CD4-positive, alpha-beta memory T cell (primary cell): ENCODE results near the gene OGN. TPM values are rescaled to one million over a fixed set of nuclear protein-coding genes. Genes with fewer than 3 reads are reported as not detected.

ENCODE experiments used
- CTCF ChIA-PET: fragments of 350-600 bp; sonication (Branson Sonifier 250); formaldehyde crosslinking; loops from one replicate; lab custom pipeline; 2021; ENCODE audit warnings: inconsistent platforms; ENCODE audit not compliant: partially characterized antibody; lab: Charles Lee
- POLR2A ChIA-PET: fragments of 350-600 bp; sonication (Branson Sonifier 250); formaldehyde crosslinking; loops from one replicate; lab custom pipeline; 2021; ENCODE audit not compliant: partially characterized antibody; lab: Charles Lee
- DNase-seq, 5 donors: peaks; one replicate each; pipeline versions ENCODE4 v3.0.0 to v3.0.0-alpha.2; 2020 to 2022; ENCODE audit warnings: mixed read lengths in 1 of 5
- H3K27ac ChIP-seq: one replicate; pipeline ENCODE4 v1.7.0; 2013; ENCODE audit warnings: low read depth, low read length
- H3K27me3 ChIP-seq: 2 replicates; pipeline ENCODE4 v1.7.0; 2013; ENCODE audit warnings: mild to moderate bottlenecking, low read length, moderate library complexity; ENCODE audit not compliant: insufficient read depth
- H3K36me3 ChIP-seq: 2 replicates; pipeline ENCODE4 v1.7.0; 2013; ENCODE audit warnings: mild to moderate bottlenecking, low read length, moderate library complexity; ENCODE audit not compliant: insufficient read depth
- H3K4me1 ChIP-seq: 2 replicates; pipeline ENCODE4 v1.7.0; 2013; ENCODE audit warnings: mild to moderate bottlenecking, low read length, moderate library complexity; ENCODE audit not compliant: insufficient read depth
- H3K4me3 ChIP-seq, 2 donors: one replicate each; pipeline ENCODE4 v1.7.0; 2013; ENCODE audit warnings: low read length in 2 of 2, mild to moderate bottlenecking in 1 of 2
- H3K9me3 ChIP-seq, 2 donors: one replicate each; pipeline ENCODE4 v1.7.0; 2013; ENCODE audit warnings: low read length in 2 of 2, control low read depth in 1 of 2; ENCODE audit not compliant: control insufficient read depth in 1 of 2
- H3K27ac Mint-ChIP-seq, 7 donors: one replicate each; pipeline ENCODE4 v1.8.0; 2020 to 2021; ENCODE audit warnings: mixed read lengths in 7 of 7, mild to moderate bottlenecking in 6 of 7, inconsistent platforms in 3 of 7, moderate library complexity in 3 of 7
- H3K27me3 Mint-ChIP-seq, 2 donors: one replicate each; pipeline ENCODE4 v1.8.0; 2020 to 2021; ENCODE audit warnings: mixed read lengths in 2 of 2
- H3K36me3 Mint-ChIP-seq, 2 donors: one replicate each; pipeline ENCODE4 v1.8.0; 2020 to 2021; ENCODE audit warnings: mixed read lengths in 2 of 2, inconsistent platforms in 1 of 2, mild to moderate bottlenecking in 1 of 2
- H3K4me1 Mint-ChIP-seq, 4 donors: one replicate each; pipeline ENCODE4 v1.8.0; 2020 to 2021; ENCODE audit warnings: mixed read lengths in 4 of 4, mild to moderate bottlenecking in 1 of 4
- H3K4me3 Mint-ChIP-seq, 8 donors: one replicate each; pipeline ENCODE4 v1.8.0; 2020 to 2021; ENCODE audit warnings: mixed read lengths in 8 of 8, mild to moderate bottlenecking in 7 of 8, moderate library complexity in 6 of 8, inconsistent platforms in 3 of 8
- H3K9me3 Mint-ChIP-seq, 8 donors: one replicate each; pipeline ENCODE4 v1.8.0; 2020 to 2021; ENCODE audit warnings: mixed read lengths in 8 of 8, mild to moderate bottlenecking in 5 of 8, inconsistent platforms in 3 of 8, moderate library complexity in 1 of 8
- intact Hi-C: fragments of 100-400 bp; cut with micrococcal nuclease; formaldehyde crosslinking; loops from one replicate; pipeline ENCODE4 v1.15.1; 2023
- polyA plus RNA-seq, 2 donors: library from polyadenylated mRNA; unstranded; fragments of 300-500 nt; fragmentation: Illumina TruSeq; gene quantifications; one replicate each; pipeline ENCODE4 v1.2.3, GENCODE V29; 2021
- total RNA-seq, 2 experiments: library from RNA; stranded (reverse); gene quantifications; one replicate each; pipeline ENCODE4 v1.2.3, GENCODE V29; 2021

OGN gene
- total and polyA plus RNA-seq, 4 experiments from 2014 or later, result 0.24 TPM; not detected in 3

- H3K27me3 ChIP-seq, result no peaks in the 10 kb centered on the region
- Mint-ChIP-seq H3K36me3 (no peaks in the 10 kb centered on the region), H3K4me1 (peaks cover 0 to 1% (median 0%) of the 10 kb centered on the region in 4 donors), H3K27ac (no peak overlapping the region), H3K9me3 (no peaks in the 10 kb centered on the region), H3K27me3 (no peaks in the 10 kb centered on the region), H3K4me3 (no peak overlapping the region)
- no peaks in the 10 kb centered on the region for H3K36me3 ChIP-seq
- DNase-seq, result no peak
- no peak overlapping the region for H3K27ac ChIP-seq
- no peaks in the 10 kb centered on the region for H3K9me3 ChIP-seq
- POLR2A ChIA-PET, result no interaction called here
- CTCF ChIA-PET, result no interaction called here
- no peaks in the 10 kb centered on the region for H3K4me1 ChIP-seq
- no peak overlapping the region for H3K4me3 ChIP-seq
- intact Hi-C loops, result no loop called here
These were observed 18.4 kb downstream of the OGN start for GRCh38 chr9:92385953-92386352.

GRCh38 chr9:92385477-92385876 is 18.9 kb downstream of the OGN start:
- Histone ChIP-seq H3K27ac (no peak overlapping the region), H3K36me3 (no peaks in the 10 kb centered on the region), H3K4me1 (no peaks in the 10 kb centered on the region), H3K4me3 (no peak overlapping the region), H3K27me3 (no peaks in the 10 kb centered on the region), H3K9me3 (no peaks in the 10 kb centered on the region)
- H3K9me3 Mint-ChIP-seq, result no peaks in the 10 kb centered on the region
- ChIA-PET POLR2A (no interaction called here), CTCF (no interaction called here)
- intact Hi-C loops, result no loop called here
- H3K4me1 Mint-ChIP-seq, result peaks cover 0 to 2% (median 0%) of the 10 kb centered on the region in 4 donors
- H3K36me3 Mint-ChIP-seq, result no peaks in the 10 kb centered on the region
- H3K27ac Mint-ChIP-seq, result no peak overlapping the region
- H3K27me3 Mint-ChIP-seq, result no peaks in the 10 kb centered on the region
- DNase-seq, result no peak
- no peak overlapping the region for H3K4me3 Mint-ChIP-seq

DNA sequence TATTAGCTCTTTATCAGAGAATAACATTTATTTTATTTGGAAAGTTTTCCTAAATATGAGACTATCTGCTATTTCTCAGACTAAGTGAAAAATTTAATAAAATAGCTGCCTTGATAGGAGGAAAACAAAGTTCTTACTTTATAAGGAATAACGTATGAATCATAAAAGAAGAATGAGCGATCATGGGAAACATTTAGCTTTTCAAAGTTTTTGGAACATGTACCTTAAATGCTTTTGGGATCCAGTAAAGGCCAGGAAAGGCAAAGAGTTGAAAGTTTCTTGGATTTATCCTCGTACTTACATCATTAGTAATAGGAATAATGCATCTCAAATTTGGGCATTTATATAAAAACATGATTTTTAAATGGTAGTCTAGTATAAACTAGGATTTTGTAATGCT is 19.4 kb downstream of the OGN start:
- no peaks in the 10 kb centered on the region for H3K27me3 ChIP-seq
- no peak for DNase-seq
- H3K4me3 Mint-ChIP-seq, result no peak overlapping the region

DNA sequence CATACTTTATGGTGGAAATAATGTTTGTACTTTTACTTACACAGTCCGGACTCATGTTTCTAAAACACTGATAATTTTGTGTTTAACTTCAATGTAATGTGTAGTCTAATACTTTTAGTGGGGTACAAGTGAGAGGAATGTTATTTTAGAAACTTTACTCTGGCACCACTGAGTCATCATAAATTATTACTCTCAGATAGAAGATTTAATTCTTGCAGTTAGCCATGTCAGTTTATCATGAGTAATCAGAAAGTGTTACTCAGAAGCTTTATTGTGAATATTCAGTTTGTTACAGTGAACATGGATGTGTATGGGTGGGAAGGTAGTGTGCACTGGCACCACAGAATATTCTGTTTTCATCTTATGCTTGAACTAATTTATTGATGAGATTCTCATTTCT is 20.0 kb downstream of the OGN start:
- Mint-ChIP-seq H3K27ac (peak overlapping the region in 1 of 7 donors; percentile 57), H3K4me1 (peaks cover under 1 to 5% (median 4%) of the 10 kb centered on the region in 4 donors)
- intact Hi-C loops, result no loop called here

More for the DNA sequence above, 19.4 kb downstream of the OGN start:
- ChIA-PET CTCF (no interaction called here), POLR2A (no interaction called here)
- Histone ChIP-seq H3K4me3 (no peak overlapping the region), H3K27ac (no peak overlapping the region), H3K4me1 (no peaks in the 10 kb centered on the region), H3K36me3 (no peaks in the 10 kb centered on the region), H3K9me3 (no peaks in the 10 kb centered on the region)
- H3K9me3 Mint-ChIP-seq, result no peaks in the 10 kb centered on the region
- peaks cover 0 to 2% (median 0%) of the 10 kb centered on the region in 4 donors for H3K4me1 Mint-ChIP-seq
- no peak overlapping the region for H3K27ac Mint-ChIP-seq
- no peaks in the 10 kb centered on the region for H3K27me3 Mint-ChIP-seq
- intact Hi-C loops, result no loop called here
- no peaks in the 10 kb centered on the region for H3K36me3 Mint-ChIP-seq

DNA sequence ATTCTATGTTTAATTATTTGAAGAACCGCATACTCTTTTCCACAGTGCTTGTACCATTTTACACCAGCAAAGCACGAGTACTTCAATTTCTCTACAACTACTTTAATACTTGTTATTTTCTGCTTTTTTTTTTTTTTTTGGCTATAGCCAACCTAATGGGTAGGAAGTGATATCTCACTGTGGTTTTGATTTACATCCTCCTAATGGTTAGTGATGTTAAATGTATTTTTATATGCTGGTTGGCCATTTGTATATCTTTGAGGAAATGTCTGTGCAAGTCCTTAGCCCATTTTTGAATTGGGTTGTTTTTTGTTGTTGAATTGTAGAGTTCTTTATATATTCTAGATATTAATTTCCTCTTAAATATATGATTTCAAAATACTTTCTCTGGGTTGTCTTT is 22.6 kb downstream of the OGN start:
- Histone ChIP-seq H3K27ac (no peak overlapping the region), H3K4me1 (peaks cover 8% of the 10 kb centered on the region), H3K4me3 (no peak overlapping the region), H3K36me3 (no peaks in the 10 kb centered on the region), H3K27me3 (no peaks in the 10 kb centered on the region), H3K9me3 (no peaks in the 10 kb centered on the region)
- Mint-ChIP-seq H3K4me3 (no peak overlapping the region), H3K27me3 (no peaks in the 10 kb centered on the region), H3K36me3 (peaks cover 2 to 5% of the 10 kb centered on the region in 2 donors), H3K4me1 (peaks cover 4 to 11% (median 8%) of the 10 kb centered on the region in 4 donors), H3K27ac (no peak overlapping the region), H3K9me3 (peaks cover 0 to 5% (median 0%) of the 10 kb centered on the region in 8 donors)
- ChIA-PET POLR2A (no interaction called here), CTCF (no interaction called here)
- no peak for DNase-seq
- intact Hi-C loops, result no loop called here

More for the DNA sequence above, 20.0 kb downstream of the OGN start:
- Histone ChIP-seq H3K27ac (no peak overlapping the region), H3K27me3 (no peaks in the 10 kb centered on the region), H3K36me3 (no peaks in the 10 kb centered on the region), H3K4me1 (peaks cover 3% of the 10 kb centered on the region), H3K9me3 (no peaks in the 10 kb centered on the region), H3K4me3 (no peak overlapping the region)
- DNase-seq, result no peak
- Mint-ChIP-seq H3K27me3 (no peaks in the 10 kb centered on the region), H3K36me3 (no peaks in the 10 kb centered on the region), H3K9me3 (no peaks in the 10 kb centered on the region), H3K4me3 (no peak overlapping the region)
- ChIA-PET CTCF (no interaction called here), POLR2A (no interaction called here)

- H3K4me1 ChIP-seq, result peaks cover 8% of the 10 kb centered on the region
- H3K36me3 ChIP-seq, result no peaks in the 10 kb centered on the region
- Mint-ChIP-seq H3K27me3 (no peaks in the 10 kb centered on the region), H3K4me3 (no peak overlapping the region), H3K27ac (no peak overlapping the region), H3K4me1 (peaks cover 4 to 11% (median 8%) of the 10 kb centered on the region in 4 donors), H3K9me3 (peaks cover 0 to 13% (median 8%) of the 10 kb centered on the region in 8 donors), H3K36me3 (peaks cover 2 to 11% of the 10 kb centered on the region in 2 donors)
- no peaks in the 10 kb centered on the region for H3K27me3 ChIP-seq
- no peak for DNase-seq
- POLR2A ChIA-PET, result no interaction called here
- no peaks in the 10 kb centered on the region for H3K9me3 ChIP-seq
- CTCF ChIA-PET, result no interaction called here
- intact Hi-C loops, result no loop called here
- H3K4me3 ChIP-seq, result no peak overlapping the region
- H3K27ac ChIP-seq, result no peak overlapping the region
These were observed 23.8 kb downstream of the OGN start for GRCh38 chr9:92380603-92381002.

GRCh38 chr9:92378865-92379560 is 25.4 kb downstream of the OGN start:
- Mint-ChIP-seq H3K9me3 (peaks cover 0 to 29% (median 21%) of the 10 kb centered on the region in 8 donors), H3K27me3 (no peaks in the 10 kb centered on the region), H3K4me1 (peaks cover 4 to 11% (median 8%) of the 10 kb centered on the region in 4 donors), H3K27ac (peak overlapping the region in 3 of 7 donors; percentile 12 to 72 (median 47)), H3K36me3 (peaks cover 2 to 20% of the 10 kb centered on the region in 2 donors), H3K4me3 (peak overlapping the region in 1 of 8 donors; percentile 51)
- CTCF ChIA-PET, result interaction anchor here (0.6 kb wide), 1 partner anchor 30 kb away, joined by 3 read pairs; no protein-coding TSS in a partner anchor
- POLR2A ChIA-PET, result no interaction called here
- no peaks in the 10 kb centered on the region for H3K36me3 ChIP-seq
- intact Hi-C loops, result no loop called here
- H3K27me3 ChIP-seq, result no peaks in the 10 kb centered on the region
- H3K4me1 ChIP-seq, result peaks cover 8% of the 10 kb centered on the region
- DNase-seq, result peak in 3 of 5 donors; percentile 3 to 12 (median 9)
- H3K9me3 ChIP-seq, result no peaks in the 10 kb centered on the region
- H3K27ac ChIP-seq, result no peak overlapping the region
- H3K4me3 ChIP-seq, result no peak overlapping the region
